Peyer's patch (tissue), 4 donors: Measurements from ENCODE around the gene RPL27A. TPM values are rescaled to one million over a fixed set of nuclear protein-coding genes. Genes with fewer than 3 reads are reported as not detected.

Source experiments
- DNase-seq, 3 donors: peaks; one replicate each; pipeline ENCODE4 v3.0.0-alpha.2; 2017 to 2019
- H3K27ac ChIP-seq, 4 donors: fragments of 200-600 bp; sonication (generic); one replicate each; pipeline ENCODE4 v1.5.1; 2016 to 2019
- H3K27me3 ChIP-seq, 2 donors: fragments of 200-600 bp; sonication (generic); one replicate each; pipeline ENCODE4 v1.5.1; 2019
- H3K36me3 ChIP-seq, 3 donors: fragments of 200-600 bp; sonication (generic); one replicate each; pipeline ENCODE4 v1.5.1; 2016 to 2019
- H3K4me1 ChIP-seq, 4 donors: fragments of 200-600 bp; sonication (generic); one replicate each; pipeline ENCODE4 v1.5.1; 2016 to 2019
- H3K4me3 ChIP-seq, 4 donors: fragments of 200-600 bp; sonication (generic); 1 replicate in 3 of 4; 2 replicates in 1 of 4; pipeline ENCODE4 v1.5.1; 2016 to 2019; ENCODE audit warnings: mild to moderate bottlenecking in 1 of 4
- H3K9me3 ChIP-seq, 4 donors: fragments of 200-600 bp; sonication (generic); one replicate each; pipeline ENCODE4 v1.5.1; 2016 to 2019; ENCODE audit warnings: mild to moderate bottlenecking in 1 of 4
- POLR2A ChIP-seq, 2 donors: fragments of 450-650 bp; IDR thresholded peaks; one replicate each; pipeline ENCODE4 v1.5.1; 2017; ENCODE audit warnings: antibody characterized with exemption in 2 of 2, mild to moderate bottlenecking in 2 of 2, moderate library complexity in 2 of 2
- total RNA-seq, 4 donors: library from RNA; depleted of rRNA; stranded (reverse); fragments of >200 nt; gene quantifications; one replicate each; pipeline ENCODE4 v1.1.0, GENCODE V29; 2016
- TF ChIP-seq, protein P1 (sequence below), 6 experiments: fragments of 450-650 bp in 4 of 6; fragments of 200-600 bp in 2 of 6; sonication (generic) in 1 of 6; IDR thresholded peaks; one replicate each; pipeline ENCODE4 v1.5.1; 2017 to 2019; ENCODE audit warnings: antibody characterized with exemption in 6 of 6, mild to moderate bottlenecking in 3 of 6, moderate library complexity in 1 of 6

RPL27A gene
- total RNA-seq, 4 donors from 2014 or later = 476 to 923 (median 619) TPM

DNA sequence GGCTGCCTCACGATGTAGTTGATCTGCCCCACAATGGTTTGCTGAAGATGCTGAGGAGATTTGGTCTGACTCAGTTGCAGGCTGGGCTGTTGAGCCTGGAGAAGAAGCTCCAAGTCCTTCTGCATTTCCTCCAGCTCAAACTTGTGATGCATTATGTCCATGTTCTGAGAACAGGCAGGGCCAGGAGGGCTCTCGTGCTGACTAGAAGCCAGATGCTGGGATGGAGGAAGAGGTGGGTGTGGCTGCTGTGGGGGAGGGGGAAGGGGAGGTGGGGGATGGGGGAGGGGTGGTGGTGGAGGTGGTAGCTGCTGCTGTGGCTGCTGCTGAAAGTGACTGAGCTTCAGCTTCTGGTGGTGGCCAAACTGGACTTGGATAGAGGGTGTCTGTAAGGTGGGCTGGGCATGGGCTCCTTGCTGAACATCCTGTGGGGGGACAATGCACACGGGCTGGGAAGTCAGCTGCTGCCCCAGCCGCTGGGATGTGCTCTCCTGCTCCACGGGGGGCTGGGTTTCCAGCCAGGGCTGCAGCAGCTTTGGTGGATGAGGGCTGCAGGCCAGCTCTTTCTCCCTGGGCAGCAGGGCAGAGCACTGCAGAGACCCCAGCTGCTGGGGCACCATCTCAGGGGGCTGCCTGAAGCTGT, 42.2 kb upstream of the RPL27A start:
- no peaks in the 10 kb centered on the region for H3K4me1 ChIP-seq
- peaks cover 0 to 73% (median 0%) of the 10 kb centered on the region in 3 donors for H3K36me3 ChIP-seq
- TF ChIP-seq POLR2A (IDR thresholded peaks at IDR 0.05) = no peak
- TF ChIP-seq, protein P1, sequence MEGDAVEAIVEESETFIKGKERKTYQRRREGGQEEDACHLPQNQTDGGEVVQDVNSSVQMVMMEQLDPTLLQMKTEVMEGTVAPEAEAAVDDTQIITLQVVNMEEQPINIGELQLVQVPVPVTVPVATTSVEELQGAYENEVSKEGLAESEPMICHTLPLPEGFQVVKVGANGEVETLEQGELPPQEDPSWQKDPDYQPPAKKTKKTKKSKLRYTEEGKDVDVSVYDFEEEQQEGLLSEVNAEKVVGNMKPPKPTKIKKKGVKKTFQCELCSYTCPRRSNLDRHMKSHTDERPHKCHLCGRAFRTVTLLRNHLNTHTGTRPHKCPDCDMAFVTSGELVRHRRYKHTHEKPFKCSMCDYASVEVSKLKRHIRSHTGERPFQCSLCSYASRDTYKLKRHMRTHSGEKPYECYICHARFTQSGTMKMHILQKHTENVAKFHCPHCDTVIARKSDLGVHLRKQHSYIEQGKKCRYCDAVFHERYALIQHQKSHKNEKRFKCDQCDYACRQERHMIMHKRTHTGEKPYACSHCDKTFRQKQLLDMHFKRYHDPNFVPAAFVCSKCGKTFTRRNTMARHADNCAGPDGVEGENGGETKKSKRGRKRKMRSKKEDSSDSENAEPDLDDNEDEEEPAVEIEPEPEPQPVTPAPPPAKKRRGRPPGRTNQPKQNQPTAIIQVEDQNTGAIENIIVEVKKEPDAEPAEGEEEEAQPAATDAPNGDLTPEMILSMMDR (IDR thresholded peaks at IDR 0.05) = no peak
- H3K27ac ChIP-seq = no peak overlapping the region
- H3K9me3 ChIP-seq = peaks cover 0 to 10% (median 0%) of the 10 kb centered on the region in 4 donors
- H3K4me3 ChIP-seq = no peak overlapping the region
- H3K27me3 ChIP-seq = no peaks in the 10 kb centered on the region
- no peak for DNase-seq

DNA sequence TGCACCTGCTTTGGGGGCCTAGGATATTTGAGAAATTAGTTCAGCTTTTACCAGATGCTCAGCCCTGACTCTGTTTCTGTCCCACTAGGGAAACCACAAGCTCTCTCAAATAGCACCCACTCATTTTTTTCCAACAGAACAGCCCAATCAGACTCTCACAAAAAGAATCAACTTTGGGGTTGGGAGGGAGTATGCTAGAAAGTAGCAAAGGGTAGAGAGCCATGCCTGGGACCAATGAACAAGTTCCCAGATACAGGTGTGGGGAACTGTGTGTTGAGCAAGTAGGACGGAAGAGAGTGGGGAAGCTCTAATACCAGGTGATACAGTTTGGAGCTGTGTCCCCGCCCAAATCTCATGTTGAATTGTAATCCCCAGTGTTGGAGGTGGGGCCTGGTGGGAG, 41.3 kb upstream of the RPL27A start:
- TF ChIP-seq, protein P1 (IDR thresholded peaks at IDR 0.05) = no peak
- TF ChIP-seq POLR2A (IDR thresholded peaks at IDR 0.05) = no peak
- peaks cover 0 to 3% (median 0%) of the 10 kb centered on the region in 4 donors for H3K9me3 ChIP-seq
- H3K27me3 ChIP-seq = no peaks in the 10 kb centered on the region
- no peak overlapping the region for H3K27ac ChIP-seq
- peaks cover 0 to 73% (median 0%) of the 10 kb centered on the region in 3 donors for H3K36me3 ChIP-seq
- H3K4me1 ChIP-seq = no peaks in the 10 kb centered on the region
- DNase-seq = no peak
- no peak overlapping the region for H3K4me3 ChIP-seq

DNA sequence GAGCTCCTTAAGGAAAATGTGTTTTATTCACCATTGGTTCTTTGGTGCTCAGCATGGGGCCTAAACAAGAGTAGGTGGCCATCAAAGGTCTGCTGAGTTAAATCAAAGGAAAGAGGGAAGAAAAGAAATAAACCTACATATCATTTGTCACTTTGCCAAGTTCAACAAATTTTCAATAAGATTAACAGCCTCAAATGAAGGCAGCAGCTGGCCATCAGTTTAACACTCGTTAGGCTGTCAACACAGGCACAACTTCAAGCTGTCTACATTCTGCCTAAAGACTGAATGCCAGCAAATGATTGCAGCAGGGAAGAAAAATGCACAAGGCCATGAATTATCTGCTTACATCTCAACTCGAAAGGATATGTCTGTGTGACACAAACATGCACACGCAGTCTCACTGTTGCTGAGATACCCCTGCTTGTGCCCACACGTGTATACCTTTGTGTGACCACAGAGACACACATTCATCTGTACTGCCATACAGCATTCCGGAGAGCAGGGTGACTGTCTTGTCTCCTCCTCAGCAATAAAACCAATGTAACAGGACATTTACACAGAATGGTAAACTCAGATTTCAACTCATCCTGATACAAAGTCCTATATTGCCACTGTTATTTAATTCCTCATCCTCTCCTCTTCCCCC, 40.3 kb upstream of the RPL27A start:
- DNase-seq = no peak
- H3K27me3 ChIP-seq = no peaks in the 10 kb centered on the region
- no peak for TF ChIP-seq POLR2A (IDR thresholded peaks at IDR 0.05)
- TF ChIP-seq, protein P1 (IDR thresholded peaks at IDR 0.05) = no peak
- H3K9me3 ChIP-seq = no peaks in the 10 kb centered on the region
- H3K4me3 ChIP-seq = no peak overlapping the region
- no peak overlapping the region for H3K27ac ChIP-seq
- H3K4me1 ChIP-seq = no peaks in the 10 kb centered on the region
- peaks cover 0 to 68% (median 0%) of the 10 kb centered on the region in 3 donors for H3K36me3 ChIP-seq

DNA sequence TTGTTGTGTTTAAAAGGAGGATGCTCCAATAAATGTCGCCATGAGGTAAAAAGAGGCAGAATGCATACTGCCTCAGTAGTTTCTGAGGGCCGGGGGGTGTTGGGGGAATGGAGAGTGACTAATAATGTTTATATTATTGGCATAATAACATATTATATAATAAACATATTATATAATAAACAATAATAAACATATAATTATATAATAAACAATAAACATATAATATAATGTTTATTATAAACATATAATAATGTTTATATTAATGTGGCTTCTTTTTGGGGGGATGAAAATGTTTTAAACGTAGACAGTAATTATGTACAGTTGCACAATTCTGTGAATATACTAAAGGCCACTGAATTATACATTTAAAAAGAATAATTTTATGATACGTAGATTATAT, 35.7 kb upstream of the RPL27A start:
- peaks cover 0 to 64% (median 0%) of the 10 kb centered on the region in 3 donors for H3K36me3 ChIP-seq
- H3K4me1 ChIP-seq = no peaks in the 10 kb centered on the region

DNA sequence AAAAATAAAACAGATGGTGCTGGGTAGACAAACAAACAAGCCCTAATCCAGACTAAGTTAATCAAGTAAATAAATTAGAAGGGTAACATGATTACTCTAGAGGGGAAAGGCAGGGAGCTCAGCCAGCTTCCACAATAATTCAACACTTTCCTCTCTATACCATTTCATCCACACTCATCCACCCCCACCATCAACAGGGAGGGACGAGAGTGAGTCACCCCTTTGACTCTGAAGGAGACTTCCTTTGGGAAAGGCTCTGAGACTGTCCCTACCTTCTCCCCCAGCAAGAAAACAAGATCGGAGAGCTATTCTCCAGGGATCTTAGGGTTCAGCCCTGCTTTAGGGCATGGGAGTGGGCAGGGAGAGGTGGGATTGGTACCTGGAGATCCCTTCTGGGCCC, 33.2 kb upstream of the RPL27A start:
- DNase-seq = no peak
- H3K27me3 ChIP-seq = no peaks in the 10 kb centered on the region
- H3K27ac ChIP-seq = no peak overlapping the region
- TF ChIP-seq POLR2A (IDR thresholded peaks at IDR 0.05) = no peak
- TF ChIP-seq, protein P1 (IDR thresholded peaks at IDR 0.05) = no peak
- peaks cover 0 to 61% (median 0%) of the 10 kb centered on the region in 3 donors for H3K36me3 ChIP-seq
- H3K9me3 ChIP-seq = no peaks in the 10 kb centered on the region
- no peaks in the 10 kb centered on the region for H3K4me1 ChIP-seq
- no peak overlapping the region for H3K4me3 ChIP-seq

More for the DNA sequence above, 35.7 kb upstream of the RPL27A start:
- H3K4me3 ChIP-seq = no peak overlapping the region
- DNase-seq = no peak
- no peak overlapping the region for H3K27ac ChIP-seq
- no peaks in the 10 kb centered on the region for H3K27me3 ChIP-seq
- no peaks in the 10 kb centered on the region for H3K9me3 ChIP-seq
- TF ChIP-seq, protein P1 (IDR thresholded peaks at IDR 0.05) = no peak
- no peak for TF ChIP-seq POLR2A (IDR thresholded peaks at IDR 0.05)
